ENCODE measurements around the gene VAMP3. TPM values are rescaled to one million over a fixed set of nuclear protein-coding genes. Genes with fewer than 3 reads are reported as not detected.

Gene VAMP3
- total RNA-seq, 1 donor from 2014 or later = 76.0 TPM

DNA sequence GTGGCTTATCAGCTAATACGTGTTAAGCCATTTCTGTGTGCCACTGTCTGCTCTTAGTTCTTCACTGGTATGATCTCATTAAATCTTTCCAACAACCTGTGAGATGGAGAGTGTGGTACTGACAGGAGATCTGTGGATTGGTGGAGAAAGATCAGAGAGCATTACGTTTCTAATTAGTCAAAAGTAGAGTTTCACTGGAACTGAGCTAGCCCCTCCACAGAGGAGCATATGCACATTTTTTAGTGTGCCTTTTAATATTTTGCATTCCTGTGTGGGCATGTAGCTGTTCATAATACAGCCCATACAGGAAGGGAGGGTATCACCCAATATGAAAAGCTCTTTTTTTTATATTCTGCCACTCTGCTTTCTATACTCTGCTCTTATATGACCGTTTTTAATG lies 50.2 kb downstream of the VAMP3 start:
- ATAC-seq = no peak

DNA sequence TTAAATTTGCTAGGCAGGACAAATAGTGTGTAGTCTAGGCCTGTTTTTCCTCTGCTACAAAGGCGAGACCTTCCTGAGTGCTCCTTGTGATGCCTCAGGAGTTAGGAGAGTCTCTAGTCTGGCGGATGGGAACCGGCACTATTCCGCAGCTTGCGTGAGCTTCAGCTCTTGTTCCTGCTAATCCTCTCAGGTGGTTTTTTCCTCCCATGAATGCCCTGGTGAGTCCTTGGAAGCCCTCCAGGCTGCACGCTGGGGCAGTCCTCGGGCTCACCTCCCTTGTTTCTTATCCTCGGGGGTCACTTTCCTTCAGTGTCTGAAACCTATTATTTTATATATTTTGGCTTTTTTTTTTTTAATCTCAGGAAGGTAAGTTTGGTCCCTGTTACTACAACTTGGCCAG lies 53.6 kb downstream of the VAMP3 start:
- no peak for ATAC-seq

DNA sequence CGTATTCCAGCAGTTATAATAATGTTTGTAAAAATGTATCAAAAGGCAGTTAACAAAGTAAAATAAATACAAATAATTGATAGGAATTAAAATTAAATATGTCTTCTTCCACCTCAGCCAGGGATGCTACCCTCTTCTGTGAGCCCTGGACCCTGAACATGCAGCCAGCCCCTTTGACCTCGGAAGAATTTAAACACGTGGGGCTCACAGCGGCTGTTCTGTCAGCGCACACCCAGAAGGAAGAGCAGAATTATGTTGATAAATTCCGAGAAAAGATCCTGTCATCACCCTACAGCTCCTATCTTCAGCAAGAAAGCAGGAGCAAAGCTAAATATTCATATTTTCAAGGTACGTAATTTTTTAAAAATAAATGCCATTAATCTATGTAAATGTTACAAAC lies 55.3 kb downstream of the VAMP3 start:
- ATAC-seq = no peak

GRCh38 chr1:7827126-7827955 lies 56.2 kb downstream of the VAMP3 start:
- no peak for ATAC-seq

Other genes starting within 250 kb of the VAMP3 start
- 12.5 TPM for gene PER3, start 13.0 kb downstream of the VAMP3 start, total RNA-seq
- not detected for gene UTS2, start 81.8 kb downstream of the VAMP3 start, total RNA-seq
- gene TNFRSF9, start 169.5 kb downstream of the VAMP3 start, total RNA-seq = 0.16 TPM
- 170 TPM for gene PARK7, start 190.4 kb downstream of the VAMP3 start, total RNA-seq